Measurements from ENCODE around the gene HEATR3.

The HEATR3 gene

DNA sequence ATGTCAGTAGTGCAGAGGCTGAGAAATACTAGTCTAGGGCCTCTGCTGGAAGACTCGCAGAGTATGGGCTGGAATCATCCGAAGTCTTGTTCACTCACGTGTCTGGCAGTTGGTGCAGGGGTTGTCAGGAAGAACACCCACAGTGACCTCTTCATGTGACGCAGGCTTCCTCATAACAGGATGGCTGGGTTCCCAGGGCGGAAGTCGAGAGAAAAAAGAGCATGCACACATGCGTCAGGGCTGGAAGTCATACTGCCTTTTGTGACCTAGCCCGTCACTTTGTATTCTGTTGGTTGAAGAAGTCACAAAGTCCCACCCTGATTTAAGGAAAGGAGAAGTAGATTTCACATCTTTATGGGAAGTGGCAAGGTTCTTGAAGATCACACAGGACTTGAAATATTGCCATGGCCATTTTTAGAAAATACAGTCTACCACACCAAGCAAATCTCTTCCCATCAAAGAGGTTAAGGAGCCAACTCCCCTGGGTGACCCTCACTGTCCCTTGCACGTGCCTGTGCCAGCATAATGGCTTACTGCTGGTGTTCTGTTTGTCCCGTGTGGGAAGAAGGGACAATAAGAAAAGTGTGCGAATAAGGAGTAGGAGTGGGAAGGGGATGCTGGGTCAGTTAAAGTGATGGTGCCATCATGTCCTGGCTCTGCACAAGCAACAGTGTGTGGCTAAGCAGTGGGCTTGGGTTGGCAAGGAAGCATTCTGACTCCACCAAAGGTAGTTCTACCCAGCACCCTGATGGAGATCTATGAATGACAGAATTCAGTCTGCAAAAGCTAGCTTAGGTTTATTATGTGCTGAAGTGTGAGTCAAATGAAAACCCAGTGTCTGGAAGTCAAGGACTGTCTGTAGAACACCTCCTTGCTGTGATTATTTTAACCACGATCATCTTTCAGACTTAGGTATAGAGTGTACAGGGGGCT is 28.1 kb downstream of the HEATR3 start:
- TF ChIP-seq, protein P1, sequence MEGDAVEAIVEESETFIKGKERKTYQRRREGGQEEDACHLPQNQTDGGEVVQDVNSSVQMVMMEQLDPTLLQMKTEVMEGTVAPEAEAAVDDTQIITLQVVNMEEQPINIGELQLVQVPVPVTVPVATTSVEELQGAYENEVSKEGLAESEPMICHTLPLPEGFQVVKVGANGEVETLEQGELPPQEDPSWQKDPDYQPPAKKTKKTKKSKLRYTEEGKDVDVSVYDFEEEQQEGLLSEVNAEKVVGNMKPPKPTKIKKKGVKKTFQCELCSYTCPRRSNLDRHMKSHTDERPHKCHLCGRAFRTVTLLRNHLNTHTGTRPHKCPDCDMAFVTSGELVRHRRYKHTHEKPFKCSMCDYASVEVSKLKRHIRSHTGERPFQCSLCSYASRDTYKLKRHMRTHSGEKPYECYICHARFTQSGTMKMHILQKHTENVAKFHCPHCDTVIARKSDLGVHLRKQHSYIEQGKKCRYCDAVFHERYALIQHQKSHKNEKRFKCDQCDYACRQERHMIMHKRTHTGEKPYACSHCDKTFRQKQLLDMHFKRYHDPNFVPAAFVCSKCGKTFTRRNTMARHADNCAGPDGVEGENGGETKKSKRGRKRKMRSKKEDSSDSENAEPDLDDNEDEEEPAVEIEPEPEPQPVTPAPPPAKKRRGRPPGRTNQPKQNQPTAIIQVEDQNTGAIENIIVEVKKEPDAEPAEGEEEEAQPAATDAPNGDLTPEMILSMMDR (IDR thresholded peaks at IDR 0.05; ENCODE audit: insufficient read depth, low read depth, low read length, missing control alignments) = no peak
- no peak for DNase-seq (ENCODE audit: low read depth)
- H3K4me3 ChIP-seq (ENCODE audit: low read depth, low read length) = no peak overlapping the region

DNA sequence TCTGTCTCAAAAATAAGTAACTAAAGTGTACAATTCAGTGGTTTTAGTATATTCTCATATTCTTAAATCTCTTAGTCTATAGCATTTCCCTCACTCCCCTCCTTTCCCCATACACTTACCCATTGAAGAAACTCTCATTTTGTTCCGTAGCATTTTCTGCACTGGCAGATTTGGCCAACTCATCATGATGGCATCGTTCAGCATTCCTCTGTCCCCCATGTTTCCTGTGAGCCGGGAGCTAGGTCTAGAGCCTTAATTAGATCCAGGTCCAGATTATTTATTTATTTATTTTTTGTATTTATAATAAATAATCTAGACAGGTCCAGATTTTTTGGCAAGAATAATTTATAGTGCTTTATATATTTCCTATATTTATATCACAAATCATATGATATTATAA is 31.0 kb downstream of the HEATR3 start:
- DNase-seq (ENCODE audit: low read depth) = no peak
- H3K4me3 ChIP-seq (ENCODE audit: low read depth, low read length) = no peak overlapping the region
- TF ChIP-seq, protein P1 (IDR thresholded peaks at IDR 0.05; ENCODE audit: insufficient read depth, low read depth, low read length, missing control alignments) = no peak

DNA sequence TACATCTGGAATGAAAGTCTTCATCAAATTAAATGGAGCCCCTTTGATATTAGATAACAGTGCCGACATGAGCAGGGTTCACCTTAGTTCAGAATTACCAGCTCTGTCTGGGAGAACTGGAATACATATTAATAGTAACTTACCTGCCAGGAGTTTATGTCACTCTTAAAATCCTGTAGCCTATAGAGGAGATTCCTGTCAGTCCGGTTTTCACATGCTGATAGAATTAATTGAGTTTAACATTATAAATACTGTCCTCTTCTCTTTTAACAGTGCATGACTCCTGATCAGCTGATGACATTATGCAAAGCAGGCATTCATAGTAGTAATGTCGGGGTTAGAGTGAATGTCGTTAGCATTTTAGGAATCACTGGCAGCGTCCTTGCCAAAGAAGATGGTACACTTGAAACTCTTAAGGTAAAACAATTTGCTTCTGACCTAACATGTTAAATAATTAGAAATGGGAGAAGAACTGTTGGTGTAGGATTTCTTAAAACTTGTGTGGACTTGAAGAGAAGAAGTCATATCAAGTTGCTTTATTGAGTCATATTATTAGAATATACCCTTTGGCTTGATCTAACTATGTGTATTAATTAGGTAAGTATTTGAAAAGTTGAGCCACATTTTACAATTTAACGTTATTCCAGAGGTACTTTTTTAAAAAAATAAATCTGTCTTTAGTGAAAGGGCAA is 34.3 kb downstream of the HEATR3 start:
- H3K4me3 ChIP-seq (ENCODE audit: low read depth, low read length) = no peak overlapping the region
- no peak for DNase-seq (ENCODE audit: low read depth)
- TF ChIP-seq, protein P1 (IDR thresholded peaks at IDR 0.05; ENCODE audit: insufficient read depth, low read depth, low read length, missing control alignments) = no peak

DNA sequence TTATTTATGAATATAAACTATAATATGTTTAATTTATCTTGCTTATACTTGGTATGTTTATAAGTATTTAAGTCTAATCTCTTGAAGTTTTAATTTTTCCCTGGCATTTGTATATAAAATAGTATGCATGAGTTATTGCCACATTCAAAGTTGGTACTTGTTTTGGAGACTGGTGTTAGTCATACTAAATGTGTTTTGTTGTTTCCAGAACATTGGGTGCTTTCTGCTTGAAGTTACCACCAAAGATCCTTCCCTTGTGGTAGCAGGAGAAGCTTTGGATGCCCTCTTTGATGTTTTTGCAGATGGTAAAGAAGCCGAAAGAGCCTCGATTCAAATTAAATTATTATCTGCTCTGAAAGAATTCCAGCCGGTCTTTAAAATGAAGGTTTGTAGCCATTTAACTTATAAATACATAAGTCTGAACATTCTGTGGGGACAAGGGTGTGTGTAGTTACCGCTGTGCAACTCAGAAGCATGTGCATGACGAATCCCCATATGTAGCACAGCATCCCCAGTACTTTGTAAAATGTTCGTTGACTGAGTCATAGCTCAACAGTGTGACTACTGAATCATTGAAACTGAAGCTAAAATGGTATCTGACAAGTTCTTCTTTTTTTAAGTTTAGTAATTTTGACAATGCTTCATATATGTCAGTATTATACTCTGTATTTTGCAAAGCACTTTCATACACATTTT is 36.4 kb downstream of the HEATR3 start:
- H3K4me3 ChIP-seq (ENCODE audit: low read depth, low read length) = no peak overlapping the region
- peak; percentile 48 for DNase-seq (ENCODE audit: low read depth)
- TF ChIP-seq, protein P1 (IDR thresholded peaks at IDR 0.05; ENCODE audit: insufficient read depth, low read depth, low read length, missing control alignments) = no peak

DNA sequence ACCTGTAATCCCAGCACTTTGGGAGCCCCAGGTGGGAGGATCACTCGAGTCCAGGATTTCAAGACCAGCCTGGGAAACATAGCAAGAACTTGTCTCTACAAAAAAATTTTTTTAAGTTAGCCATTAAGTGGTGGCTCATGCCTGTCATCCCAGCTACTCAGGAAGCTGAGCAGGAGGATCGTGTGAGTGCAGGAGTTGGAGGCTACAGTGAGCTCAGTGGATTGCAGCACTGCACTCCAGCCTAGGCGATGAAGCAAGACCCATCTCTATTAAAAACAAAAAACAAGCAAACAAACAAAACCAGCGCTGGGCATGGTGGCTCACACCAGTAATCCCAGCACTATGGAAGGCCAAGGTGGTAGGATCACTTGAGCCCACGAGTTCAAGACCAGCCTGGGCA is 38.0 kb downstream of the HEATR3 start:
- TF ChIP-seq, protein P1 (IDR thresholded peaks at IDR 0.05; ENCODE audit: insufficient read depth, low read depth, low read length, missing control alignments) = no peak
- no peak overlapping the region for H3K4me3 ChIP-seq (ENCODE audit: low read depth, low read length)
- no peak for DNase-seq (ENCODE audit: low read depth)

DNA sequence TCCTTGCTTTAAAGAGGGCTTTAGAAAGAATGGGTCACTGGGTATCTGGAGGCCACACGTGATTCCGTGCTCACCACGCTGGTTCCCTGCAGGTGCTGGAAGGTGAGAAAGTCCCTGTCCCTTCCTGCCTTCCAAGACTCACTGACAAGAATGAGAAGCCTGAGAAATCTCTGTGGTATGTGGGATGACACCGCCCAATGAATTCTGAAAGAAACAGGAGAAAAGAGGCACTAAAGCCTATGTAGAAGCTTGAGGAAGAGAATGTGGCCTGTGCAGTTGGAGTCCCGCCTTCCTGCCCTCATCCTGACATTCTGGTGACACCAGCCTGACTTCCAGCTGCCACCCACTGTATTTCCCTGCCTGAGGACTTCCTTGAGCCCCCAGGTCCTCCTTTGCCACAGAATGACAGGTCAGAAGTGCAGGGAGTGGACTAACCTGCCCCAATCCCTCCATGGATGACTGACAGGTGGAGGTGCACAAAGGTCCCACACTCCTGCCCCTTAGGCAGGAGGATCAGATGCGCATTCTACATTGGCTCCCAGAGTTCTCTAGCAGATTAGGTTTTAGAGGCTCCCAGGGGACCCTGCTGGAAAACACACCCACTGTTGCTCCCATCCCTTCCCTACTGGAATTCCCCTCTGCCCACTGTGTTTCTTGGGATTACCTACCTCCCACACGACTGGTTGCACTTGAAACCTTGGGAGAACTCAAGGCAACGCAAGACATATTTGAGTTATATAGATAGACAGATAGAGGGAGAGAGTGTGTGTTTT is 48.8 kb downstream of the HEATR3 start:
- TF ChIP-seq, protein P1 (IDR thresholded peaks at IDR 0.05; ENCODE audit: insufficient read depth, low read depth, low read length, missing control alignments) = no peak
- no peak overlapping the region for H3K4me3 ChIP-seq (ENCODE audit: low read depth, low read length)
- DNase-seq (ENCODE audit: low read depth) = no peak
